ENCODE data around the gene AZU1.
"Not testable (repeated sequence)": the region's sequence is repeated elsewhere in the genome, so short reads cannot be mapped to it uniquely, and the experiment has no call there.

AZU1 gene

DNA sequence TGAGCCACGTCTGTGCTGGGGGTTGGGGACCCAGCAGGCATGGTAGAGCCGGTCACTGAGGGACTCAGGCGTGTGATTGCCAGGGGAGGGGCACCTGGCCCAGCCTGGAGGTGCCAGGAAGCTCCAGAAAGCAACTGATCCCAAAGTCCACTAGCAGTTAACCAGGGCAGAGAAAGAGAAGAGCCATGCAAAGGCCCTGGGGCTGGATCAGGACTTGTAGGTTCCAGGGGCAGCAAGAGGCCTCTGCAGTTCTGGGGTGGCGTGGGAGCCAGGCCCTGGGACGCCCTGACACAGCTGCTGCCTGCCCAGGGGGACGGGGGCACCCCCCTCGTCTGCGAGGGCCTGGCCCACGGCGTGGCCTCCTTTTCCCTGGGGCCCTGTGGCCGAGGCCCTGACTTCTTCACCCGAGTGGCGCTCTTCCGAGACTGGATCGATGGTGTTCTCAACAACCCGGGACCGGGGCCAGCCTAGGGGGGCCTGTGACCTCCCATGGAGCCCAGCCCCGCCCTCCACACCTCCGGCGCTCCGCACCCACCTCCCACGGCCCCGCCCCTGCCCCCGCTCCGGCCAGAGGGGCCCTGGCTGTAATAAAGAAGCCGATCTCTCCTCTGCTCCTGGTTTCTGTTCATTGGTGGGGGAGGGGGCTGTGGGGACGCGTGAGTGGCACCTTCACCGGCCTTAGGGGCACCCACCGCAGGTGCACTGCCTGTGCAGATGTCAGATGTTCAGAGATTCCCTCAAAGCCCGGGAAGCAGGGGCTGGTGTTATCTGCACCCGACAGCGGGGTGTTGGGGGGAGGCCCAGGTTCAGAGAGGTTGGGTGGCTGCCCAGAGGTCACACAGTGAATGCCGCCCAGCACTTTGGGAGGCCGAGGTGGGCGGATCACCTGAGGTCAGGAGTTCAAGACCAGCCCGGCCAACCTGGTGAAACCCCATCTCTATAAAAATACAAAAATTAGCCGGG is 4.1 kb downstream of the AZU1 start:
- Histone ChIP-seq H3K4me1 (ENCODE audit: control insufficient read depth, insufficient read depth, low read length) (no peaks in the 10 kb centered on the region), H3K27me3 (ENCODE audit: control insufficient read depth, insufficient read depth, low read length, poor library complexity, severe bottlenecking) (no peaks in the 10 kb centered on the region), H3K4me3 (ENCODE audit: insufficient read depth, low read depth, low read length) (no peak overlapping the region), H3K36me3 (ENCODE audit: control insufficient read depth, insufficient read depth, low read length) (no peaks in the 10 kb centered on the region), H3K9me3 (ENCODE audit: control insufficient read depth, low read length) (no peaks in the 10 kb centered on the region), H3K27ac (ENCODE audit: insufficient read depth, low read depth, low read length, poor library complexity, severe bottlenecking) (no peak overlapping the region)
- WGBS, 2 experiments = 85 to 87% methylated on average over 38 of the region's 38 CpGs

DNA sequence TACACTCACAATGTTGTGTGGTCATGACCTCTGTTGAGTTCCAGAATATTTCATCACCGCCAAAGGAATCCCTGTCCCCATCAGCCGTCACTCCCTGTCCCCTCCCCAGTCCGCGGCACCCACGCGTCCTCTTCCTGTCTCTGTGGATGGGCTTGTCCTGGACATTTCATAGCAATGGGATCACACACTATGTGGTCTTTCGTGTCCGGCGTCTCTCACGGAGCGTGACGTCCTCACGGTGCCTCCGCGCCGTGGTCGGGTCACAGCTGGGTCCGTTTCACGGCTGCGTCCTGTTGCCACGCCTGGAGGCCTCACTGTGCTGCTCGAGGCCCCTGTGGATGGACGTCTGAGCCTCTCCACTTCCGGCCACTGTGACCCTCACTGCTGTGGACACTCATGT is 6.6 kb downstream of the AZU1 start:
- no peaks in the 10 kb centered on the region for H3K27me3 ChIP-seq (ENCODE audit: control insufficient read depth, insufficient read depth, low read length, poor library complexity, severe bottlenecking)
- no peaks in the 10 kb centered on the region for H3K36me3 ChIP-seq (ENCODE audit: control insufficient read depth, insufficient read depth, low read length)
- no peak overlapping the region for H3K4me3 ChIP-seq (ENCODE audit: insufficient read depth, low read depth, low read length)
- no peaks in the 10 kb centered on the region for H3K4me1 ChIP-seq (ENCODE audit: control insufficient read depth, insufficient read depth, low read length)
- WGBS, 2 experiments = 93% methylated on average over 24 of the region's 24 CpGs
- H3K9me3 ChIP-seq (ENCODE audit: control insufficient read depth, low read length) = no peaks in the 10 kb centered on the region
- no peak overlapping the region for H3K27ac ChIP-seq (ENCODE audit: insufficient read depth, low read depth, low read length, poor library complexity, severe bottlenecking)

DNA sequence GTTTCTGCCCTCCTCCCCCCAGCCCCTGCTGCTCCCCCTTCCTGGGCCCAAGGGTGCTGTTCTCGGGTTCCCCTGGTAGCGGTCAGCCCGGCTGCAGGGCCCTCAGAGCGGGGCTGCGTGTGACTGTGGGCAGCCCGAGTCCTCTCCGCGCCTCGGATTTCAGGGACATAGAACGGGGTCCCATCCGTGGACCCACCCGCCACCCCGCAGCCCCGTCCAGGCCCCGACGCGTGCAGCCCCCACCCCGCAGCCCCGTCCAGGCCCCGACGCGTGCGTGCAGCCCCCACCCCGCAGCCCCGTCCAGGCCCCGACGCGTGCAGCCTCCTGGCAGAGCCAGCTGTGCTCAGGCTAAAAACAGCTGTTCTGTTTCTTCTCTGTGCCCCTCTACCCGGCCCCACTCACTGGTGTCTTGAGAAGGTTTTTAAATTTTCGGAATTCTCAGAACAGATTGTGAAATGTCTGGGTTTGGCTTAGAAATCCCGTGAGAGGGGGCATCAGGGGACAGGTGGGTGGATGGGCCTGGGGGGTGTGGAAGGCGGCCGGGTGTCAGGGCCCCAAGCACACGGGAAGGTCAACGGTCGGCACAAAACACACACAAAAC is 7.7 kb downstream of the AZU1 start:
- no peak overlapping the region for H3K4me3 ChIP-seq (ENCODE audit: insufficient read depth, low read depth, low read length)
- H3K9me3 ChIP-seq (ENCODE audit: control insufficient read depth, low read length) = no peaks in the 10 kb centered on the region
- H3K4me1 ChIP-seq (ENCODE audit: control insufficient read depth, insufficient read depth, low read length) = no peaks in the 10 kb centered on the region
- no peaks in the 10 kb centered on the region for H3K36me3 ChIP-seq (ENCODE audit: control insufficient read depth, insufficient read depth, low read length)
- no peak overlapping the region for H3K27ac ChIP-seq (ENCODE audit: insufficient read depth, low read depth, low read length, poor library complexity, severe bottlenecking)
- H3K27me3 ChIP-seq (ENCODE audit: control insufficient read depth, insufficient read depth, low read length, poor library complexity, severe bottlenecking) = no peaks in the 10 kb centered on the region
- 91 to 92% methylated on average over 36 of the region's 36 CpGs for WGBS, 2 experiments

DNA sequence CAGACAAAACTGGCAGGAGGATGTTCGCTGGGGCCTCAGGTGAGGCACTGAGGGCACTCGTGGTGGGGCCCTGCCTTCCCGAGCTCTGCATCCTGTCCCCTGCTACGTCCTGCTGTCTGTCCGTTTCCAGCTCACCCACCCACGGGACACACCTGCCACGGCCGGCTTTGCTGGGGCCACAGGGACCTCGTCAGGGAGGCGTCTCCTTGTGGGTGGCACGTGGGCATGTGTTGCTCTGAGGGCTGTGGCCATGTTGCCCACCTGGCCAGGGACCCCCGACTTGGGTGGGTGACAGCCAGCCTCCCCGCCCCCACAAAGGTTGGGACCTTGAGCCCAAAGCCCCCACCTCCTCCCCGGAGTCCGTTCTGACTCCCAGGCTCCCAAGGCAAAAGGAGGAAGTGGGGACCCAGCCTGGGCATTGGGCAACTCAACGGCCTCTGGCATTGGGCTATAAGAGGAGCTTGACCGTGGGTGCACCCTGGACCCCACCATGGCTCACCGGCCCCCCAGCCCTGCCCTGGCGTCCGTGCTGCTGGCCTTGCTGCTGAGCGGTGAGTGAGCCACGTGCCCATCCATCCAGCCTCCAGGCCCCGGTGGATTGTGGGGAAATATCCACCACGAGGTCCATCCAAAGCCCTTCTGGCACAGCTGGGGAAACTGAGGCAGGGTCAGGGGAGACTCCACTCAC is 13.0 kb downstream of the AZU1 start, which contains the start of gene PRTN3:
PRTN3 (plus strand) TSS at position 481 of the 688 bp plus-strand sequence; CDS start at position 491, 10 bp downstream.
- Histone ChIP-seq H3K36me3 (ENCODE audit: control insufficient read depth, insufficient read depth, low read length) (no peaks in the 10 kb centered on the region), H3K9me3 (ENCODE audit: control insufficient read depth, low read length) (no peaks in the 10 kb centered on the region), H3K27me3 (ENCODE audit: control insufficient read depth, insufficient read depth, low read length, poor library complexity, severe bottlenecking) (peaks cover 29% of the 10 kb centered on the region), H3K27ac (ENCODE audit: insufficient read depth, low read depth, low read length, poor library complexity, severe bottlenecking) (no peak within 1 kb of the TSS), H3K4me3 (ENCODE audit: insufficient read depth, low read depth, low read length) (no peak within 1 kb of the TSS), H3K4me1 (ENCODE audit: control insufficient read depth, insufficient read depth, low read length) (no peaks in the 10 kb centered on the region)
- 84 to 87% methylated on average over 24 of the region's 24 CpGs for WGBS, 2 experiments

DNA sequence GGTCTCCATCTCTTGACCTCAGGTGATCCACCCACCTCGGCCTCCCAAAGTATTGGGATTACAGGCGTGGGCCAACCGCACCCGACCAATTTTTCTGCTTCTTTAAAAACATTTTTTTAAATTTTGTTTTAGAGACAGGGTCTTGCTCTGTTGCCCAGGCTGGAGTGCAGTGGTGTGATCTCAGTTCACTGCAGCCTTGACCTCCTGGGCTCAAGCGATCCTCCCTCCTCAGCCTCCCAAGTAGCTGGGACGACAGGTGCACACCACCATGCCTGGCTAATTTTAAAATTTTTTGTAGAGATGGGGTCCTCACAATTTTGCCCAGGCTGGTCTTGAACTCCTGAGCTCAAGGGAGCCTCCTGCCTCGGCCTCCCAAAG is 15.2 kb downstream of the AZU1 start:
- not testable (repeated sequence) for H3K4me3 ChIP-seq (ENCODE audit: insufficient read depth, low read depth, low read length); H3K27ac ChIP-seq (ENCODE audit: insufficient read depth, low read depth, low read length, poor library complexity, severe bottlenecking); H3K36me3 ChIP-seq (ENCODE audit: control insufficient read depth, insufficient read depth, low read length); H3K4me1 ChIP-seq (ENCODE audit: control insufficient read depth, insufficient read depth, low read length); H3K9me3 ChIP-seq (ENCODE audit: control insufficient read depth, low read length)
- 86 to 89% methylated on average over 7 of the region's 7 CpGs for WGBS, 2 experiments
- peaks cover 29% of the 10 kb centered on the region for H3K27me3 ChIP-seq (ENCODE audit: control insufficient read depth, insufficient read depth, low read length, poor library complexity, severe bottlenecking)

DNA sequence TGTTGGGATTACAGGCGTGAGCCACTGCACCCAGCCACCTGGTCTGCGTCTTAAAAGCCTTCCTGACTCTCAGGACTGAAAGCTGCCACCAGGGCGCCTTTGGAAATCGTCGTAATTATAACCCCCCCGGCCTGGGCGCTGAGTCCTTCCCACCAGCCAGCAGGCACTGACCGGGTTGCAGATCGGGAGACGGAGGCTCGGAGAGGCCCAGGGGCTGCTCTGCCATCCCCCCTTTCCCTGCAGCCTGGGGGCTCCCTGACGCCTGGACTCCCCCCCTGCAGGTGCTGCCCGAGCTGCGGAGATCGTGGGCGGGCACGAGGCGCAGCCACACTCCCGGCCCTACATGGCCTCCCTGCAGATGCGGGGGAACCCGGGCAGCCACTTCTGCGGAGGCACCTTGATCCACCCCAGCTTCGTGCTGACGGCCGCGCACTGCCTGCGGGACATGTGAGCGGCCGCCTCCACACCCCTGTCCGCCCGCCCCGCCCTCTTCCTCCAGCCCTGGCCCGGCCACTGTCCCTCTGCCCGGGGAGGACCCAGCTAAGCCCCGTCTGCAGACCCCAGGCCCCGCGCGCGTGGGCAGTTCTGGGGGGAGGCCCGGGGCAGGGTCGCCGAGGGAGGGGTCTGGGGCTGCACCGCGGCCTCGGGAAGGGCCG is 15.7 kb downstream of the AZU1 start:
- WGBS, 2 experiments = 7% methylated on average over 46 of the region's 46 CpGs
- Histone ChIP-seq H3K9me3 (ENCODE audit: control insufficient read depth, low read length) (no peaks in the 10 kb centered on the region), H3K36me3 (ENCODE audit: control insufficient read depth, insufficient read depth, low read length) (no peaks in the 10 kb centered on the region), H3K4me1 (ENCODE audit: control insufficient read depth, insufficient read depth, low read length) (no peaks in the 10 kb centered on the region), H3K4me3 (ENCODE audit: insufficient read depth, low read depth, low read length) (peak overlapping the region; percentile 13), H3K27ac (ENCODE audit: insufficient read depth, low read depth, low read length, poor library complexity, severe bottlenecking) (no peak overlapping the region), H3K27me3 (ENCODE audit: control insufficient read depth, insufficient read depth, low read length, poor library complexity, severe bottlenecking) (peaks cover 30% of the 10 kb centered on the region)

DNA sequence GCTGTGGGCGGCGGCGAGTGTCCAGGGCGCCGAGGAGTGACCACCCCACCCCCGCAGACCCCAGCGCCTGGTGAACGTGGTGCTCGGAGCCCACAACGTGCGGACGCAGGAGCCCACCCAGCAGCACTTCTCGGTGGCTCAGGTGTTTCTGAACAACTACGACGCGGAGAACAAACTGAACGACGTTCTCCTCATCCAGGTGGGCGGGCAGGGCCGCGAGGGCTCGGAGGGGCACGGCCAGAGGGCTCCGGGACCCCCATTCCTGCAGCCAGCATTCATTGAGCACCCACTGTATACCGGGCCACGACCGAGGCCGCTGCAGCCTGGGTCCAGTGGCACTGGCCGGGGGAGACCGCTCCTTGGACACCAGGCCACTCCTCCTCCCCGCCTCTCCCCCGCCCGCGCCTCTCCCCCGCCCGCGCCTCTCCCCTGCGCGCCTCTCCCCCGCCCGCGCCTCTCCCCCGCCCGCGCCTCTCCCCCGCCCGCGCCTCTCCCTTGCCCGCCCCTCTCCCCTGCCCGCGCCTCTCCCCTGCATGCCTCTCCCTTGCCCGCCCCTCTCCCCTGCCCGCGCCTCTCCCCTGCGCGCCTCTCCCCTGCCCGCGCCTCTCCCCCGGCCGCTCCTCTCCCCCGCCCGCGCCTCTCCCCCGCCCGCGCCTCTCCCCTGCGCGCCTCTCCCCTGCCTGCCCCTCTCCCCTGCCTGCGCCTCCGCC is 16.4 kb downstream of the AZU1 start:
- Histone ChIP-seq H3K36me3 (ENCODE audit: control insufficient read depth, insufficient read depth, low read length) (no peaks in the 10 kb centered on the region), H3K27me3 (ENCODE audit: control insufficient read depth, insufficient read depth, low read length, poor library complexity, severe bottlenecking) (peaks cover 33% of the 10 kb centered on the region), H3K4me1 (ENCODE audit: control insufficient read depth, insufficient read depth, low read length) (no peaks in the 10 kb centered on the region), H3K4me3 (ENCODE audit: insufficient read depth, low read depth, low read length) (peak overlapping the region; percentile 13), H3K9me3 (ENCODE audit: control insufficient read depth, low read length) (no peaks in the 10 kb centered on the region), H3K27ac (ENCODE audit: insufficient read depth, low read depth, low read length, poor library complexity, severe bottlenecking) (no peak overlapping the region)
- WGBS, 2 experiments = 12% methylated on average over 51 to 60 of the region's 70 CpGs

DNA sequence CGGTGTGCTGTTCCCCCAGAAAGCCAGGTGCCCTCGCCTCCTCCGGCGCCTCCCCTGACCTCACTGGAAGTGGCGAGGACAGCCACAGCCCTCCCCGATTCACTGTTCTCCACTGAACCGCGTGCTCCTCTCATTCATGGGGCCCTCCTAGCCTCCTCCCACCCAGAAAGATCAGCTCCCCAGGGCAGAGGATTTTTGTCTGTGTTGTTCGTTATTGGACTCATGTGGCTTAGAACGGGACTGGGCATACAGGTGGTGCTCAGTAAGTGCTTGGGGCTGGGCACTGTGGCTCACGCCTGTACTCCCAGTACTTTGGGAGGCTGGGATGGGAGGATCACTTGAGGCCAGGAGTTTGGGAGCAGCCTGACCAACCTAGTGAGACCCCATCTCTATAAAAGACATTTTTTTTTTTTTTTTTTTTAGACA is 16.9 kb downstream of the AZU1 start:
- Histone ChIP-seq H3K27ac (ENCODE audit: insufficient read depth, low read depth, low read length, poor library complexity, severe bottlenecking) (no peak overlapping the region), H3K36me3 (ENCODE audit: control insufficient read depth, insufficient read depth, low read length) (no peaks in the 10 kb centered on the region), H3K4me1 (ENCODE audit: control insufficient read depth, insufficient read depth, low read length) (no peaks in the 10 kb centered on the region), H3K4me3 (ENCODE audit: insufficient read depth, low read depth, low read length) (no peak overlapping the region), H3K9me3 (ENCODE audit: control insufficient read depth, low read length) (no peaks in the 10 kb centered on the region), H3K27me3 (ENCODE audit: control insufficient read depth, insufficient read depth, low read length, poor library complexity, severe bottlenecking) (peaks cover 33% of the 10 kb centered on the region)
- 61 to 62% methylated on average over 11 of the region's 11 CpGs for WGBS, 2 experiments

DNA sequence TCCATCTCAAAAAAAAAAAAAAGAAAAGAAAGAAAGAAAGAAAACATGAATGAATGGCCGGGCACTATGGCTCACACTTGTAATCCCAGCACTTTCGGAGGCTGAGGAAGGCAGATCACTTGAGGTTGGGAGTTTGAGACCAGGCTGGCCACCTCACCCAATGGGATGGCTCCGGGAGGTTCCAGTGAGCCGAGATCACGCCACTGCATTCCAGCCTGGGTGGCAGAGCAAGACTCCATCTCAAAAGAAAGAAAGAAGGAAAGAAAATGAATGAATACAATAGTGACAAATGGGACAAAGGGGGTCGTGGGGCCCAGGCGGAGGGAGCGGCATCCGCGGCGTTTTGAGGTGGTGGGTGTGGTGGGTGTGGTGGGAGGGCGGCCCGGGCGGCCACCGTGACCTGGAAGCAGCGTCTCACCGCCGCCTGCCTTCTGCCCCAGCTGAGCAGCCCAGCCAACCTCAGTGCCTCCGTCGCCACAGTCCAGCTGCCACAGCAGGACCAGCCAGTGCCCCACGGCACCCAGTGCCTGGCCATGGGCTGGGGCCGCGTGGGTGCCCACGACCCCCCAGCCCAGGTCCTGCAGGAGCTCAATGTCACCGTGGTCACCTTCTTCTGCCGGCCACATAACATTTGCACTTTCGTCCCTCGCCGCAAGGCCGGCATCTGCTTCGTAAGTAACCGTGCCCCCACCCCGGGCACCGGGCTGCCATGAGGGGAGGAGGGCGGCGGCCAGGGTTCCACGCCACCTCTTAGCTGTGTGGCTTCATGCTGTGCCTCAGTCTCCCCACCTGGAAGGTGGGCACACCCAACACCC is 18.3 kb downstream of the AZU1 start:
- Histone ChIP-seq H3K9me3 (ENCODE audit: control insufficient read depth, low read length) (no peaks in the 10 kb centered on the region), H3K4me3 (ENCODE audit: insufficient read depth, low read depth, low read length) (no peak overlapping the region), H3K27ac (ENCODE audit: insufficient read depth, low read depth, low read length, poor library complexity, severe bottlenecking) (no peak overlapping the region), H3K4me1 (ENCODE audit: control insufficient read depth, insufficient read depth, low read length) (no peaks in the 10 kb centered on the region), H3K36me3 (ENCODE audit: control insufficient read depth, insufficient read depth, low read length) (no peaks in the 10 kb centered on the region), H3K27me3 (ENCODE audit: control insufficient read depth, insufficient read depth, low read length, poor library complexity, severe bottlenecking) (peaks cover 33% of the 10 kb centered on the region)
- WGBS, 2 experiments = 77 to 80% methylated on average over 37 of the region's 37 CpGs
